GM18526 (cell line): ENCODE results near the gene PAOX.
"Not testable (repeated sequence)": the region's sequence is repeated elsewhere in the genome, so short reads cannot be mapped to it uniquely, and the experiment has no call there.

Experiments used
- POLR2A ChIP-seq: IDR thresholded peaks from 3 replicates; pipeline ENCODE4 v1.6.1; 2011; ENCODE audit not compliant: insufficient read length; ENCODE audit errors: extremely low read depth

The PAOX gene

DNA sequence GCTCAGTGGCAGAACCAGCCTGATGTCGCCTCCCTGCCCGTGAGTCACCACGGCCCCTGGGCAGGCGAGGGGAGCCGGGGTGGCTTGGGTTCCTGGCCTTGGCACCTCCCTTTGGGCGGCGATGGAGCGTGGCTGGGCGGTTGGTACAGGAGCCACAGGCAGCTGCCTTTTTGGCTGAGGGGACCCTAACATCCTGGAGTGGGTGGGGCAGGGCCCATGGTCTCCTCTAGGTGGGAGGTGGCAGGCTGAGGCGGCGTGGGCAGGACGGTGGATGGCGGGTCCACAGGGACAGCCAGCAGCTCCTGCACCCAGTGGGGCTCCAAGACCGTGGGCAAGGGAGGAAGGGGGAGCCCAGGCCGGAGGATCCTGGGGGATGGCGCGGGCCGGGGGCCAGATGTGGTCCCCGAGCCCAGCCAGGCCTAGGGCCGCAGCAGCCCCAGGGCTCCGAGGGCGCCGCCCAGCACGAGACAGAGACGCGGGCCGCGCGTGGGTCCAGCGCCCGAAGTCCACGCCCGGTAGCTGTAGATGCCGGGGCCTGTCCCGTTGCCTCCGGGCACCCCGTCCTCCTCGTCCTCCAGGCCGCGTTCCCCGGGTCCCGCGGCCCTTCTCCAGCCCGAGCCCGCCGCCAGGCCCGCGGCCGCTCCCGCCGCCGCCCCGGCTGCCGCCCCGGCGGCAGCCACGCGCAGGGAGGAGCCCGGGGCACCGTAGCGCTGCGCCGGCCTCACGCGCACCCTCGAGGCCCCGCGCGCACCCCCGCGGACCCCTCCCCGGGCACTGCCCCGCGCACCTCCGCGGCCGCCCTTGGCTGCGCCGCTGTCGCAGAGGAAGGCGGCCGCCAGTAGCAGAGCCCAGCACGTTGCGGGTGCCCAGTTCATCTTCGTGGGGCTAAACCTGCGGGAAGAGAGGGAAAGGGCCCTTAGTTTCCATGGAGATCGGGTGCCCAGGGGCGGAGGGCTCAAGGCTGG lies 44.0 kb downstream of the PAOX start:
- no peak for TF ChIP-seq POLR2A

DNA sequence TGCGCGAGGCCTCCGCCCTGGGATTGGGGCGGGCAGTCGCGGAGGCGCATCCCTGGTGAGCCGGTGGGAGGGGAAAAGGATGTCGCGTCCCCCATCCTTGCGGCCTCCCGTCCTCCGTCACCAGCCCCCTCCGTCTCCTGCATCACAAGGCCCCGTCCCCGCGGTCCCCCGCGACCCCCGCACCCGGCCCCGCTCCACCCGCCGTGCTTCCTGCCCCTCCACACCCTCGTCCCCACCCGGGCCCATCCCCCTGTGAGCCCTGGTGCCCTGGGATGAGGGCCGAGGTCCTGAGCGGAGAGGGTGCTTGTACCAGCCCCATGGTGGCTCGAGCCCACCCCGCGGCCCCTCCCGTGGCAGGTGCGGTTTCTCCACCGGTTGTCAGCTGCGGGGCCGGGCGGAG lies 45.5 kb downstream of the PAOX start, which contains the start of gene SPRN:
Gene SPRN (minus strand): TSS at position 25 of the 400 bp plus-strand sequence. CDS start 944 bp downstream, outside the sequence.
- TF ChIP-seq POLR2A = not testable (repeated sequence)

DNA sequence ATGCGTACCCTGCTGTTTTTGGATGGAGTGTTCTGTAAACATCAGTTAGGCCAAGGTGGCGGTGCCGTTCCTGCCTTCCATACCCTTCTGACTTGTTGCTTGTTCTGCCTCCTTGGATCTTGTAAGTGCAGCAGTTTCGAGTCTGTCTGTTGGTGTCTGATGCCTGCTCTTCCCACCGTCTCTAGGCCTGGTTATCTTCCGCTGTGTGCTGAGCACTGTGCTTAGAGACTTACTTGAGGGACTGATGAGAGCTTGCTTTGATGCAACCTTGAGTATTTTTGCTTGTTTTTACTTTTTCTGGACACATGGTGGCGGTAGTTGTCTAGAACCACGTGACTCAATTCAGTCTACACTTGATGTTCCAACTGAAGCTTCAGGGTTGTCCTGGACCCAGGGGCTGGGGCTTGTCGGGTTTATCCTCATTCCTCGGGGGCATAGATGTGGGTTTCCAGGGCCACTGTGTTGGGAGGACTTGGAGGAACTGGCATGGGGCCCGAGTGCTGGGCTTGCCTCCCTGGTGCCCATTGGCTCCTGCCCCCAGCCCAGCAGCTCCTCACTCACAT lies 59.7 kb downstream of the PAOX start:
- TF ChIP-seq POLR2A = no peak

DNA sequence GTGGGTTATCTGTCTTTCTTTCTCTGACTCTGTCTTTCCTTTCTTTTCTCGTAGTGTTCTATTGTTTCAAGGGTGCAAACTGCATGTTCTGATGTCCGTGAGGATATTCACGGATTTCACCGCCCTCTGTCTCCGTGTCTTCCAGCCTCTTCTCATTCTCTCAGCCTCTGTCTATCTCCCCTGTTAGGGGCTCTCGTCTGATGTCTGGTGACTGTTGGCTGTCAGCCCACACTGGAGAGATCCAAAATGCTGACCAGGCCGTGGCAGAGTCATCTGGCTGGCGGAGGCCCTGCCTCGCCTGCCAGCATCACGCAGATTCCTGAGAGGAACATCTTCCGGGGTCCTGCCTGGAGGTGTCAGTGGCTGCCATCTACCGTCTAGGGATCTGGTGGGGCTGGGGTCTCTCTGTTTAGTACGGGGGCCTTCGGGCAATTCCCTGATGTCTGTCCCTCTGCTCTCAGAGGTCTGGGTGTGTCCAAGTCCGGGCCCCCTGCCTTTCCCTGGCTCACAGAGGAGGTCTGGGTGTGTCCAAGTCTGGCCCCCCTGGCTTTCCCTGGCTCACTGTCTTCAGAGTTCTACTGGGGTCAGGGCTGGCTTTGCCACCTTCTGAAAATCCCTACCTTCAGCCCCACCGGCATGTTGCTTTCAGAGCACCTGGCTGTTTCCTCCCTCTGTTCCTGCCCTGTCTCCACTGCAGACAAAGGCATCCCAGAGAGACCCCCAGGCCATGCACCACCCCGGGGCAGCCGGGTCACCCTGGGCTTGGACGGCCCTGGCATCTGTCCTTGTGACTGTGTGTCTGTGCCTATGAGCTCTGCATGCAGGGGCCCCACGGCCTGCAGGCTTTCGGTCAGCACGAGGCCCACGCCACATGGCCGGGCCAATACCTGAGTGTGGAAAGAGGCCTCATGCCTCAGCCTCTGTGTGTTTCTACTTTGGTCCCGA lies 60.7 kb downstream of the PAOX start:
- no peak for TF ChIP-seq POLR2A

DNA sequence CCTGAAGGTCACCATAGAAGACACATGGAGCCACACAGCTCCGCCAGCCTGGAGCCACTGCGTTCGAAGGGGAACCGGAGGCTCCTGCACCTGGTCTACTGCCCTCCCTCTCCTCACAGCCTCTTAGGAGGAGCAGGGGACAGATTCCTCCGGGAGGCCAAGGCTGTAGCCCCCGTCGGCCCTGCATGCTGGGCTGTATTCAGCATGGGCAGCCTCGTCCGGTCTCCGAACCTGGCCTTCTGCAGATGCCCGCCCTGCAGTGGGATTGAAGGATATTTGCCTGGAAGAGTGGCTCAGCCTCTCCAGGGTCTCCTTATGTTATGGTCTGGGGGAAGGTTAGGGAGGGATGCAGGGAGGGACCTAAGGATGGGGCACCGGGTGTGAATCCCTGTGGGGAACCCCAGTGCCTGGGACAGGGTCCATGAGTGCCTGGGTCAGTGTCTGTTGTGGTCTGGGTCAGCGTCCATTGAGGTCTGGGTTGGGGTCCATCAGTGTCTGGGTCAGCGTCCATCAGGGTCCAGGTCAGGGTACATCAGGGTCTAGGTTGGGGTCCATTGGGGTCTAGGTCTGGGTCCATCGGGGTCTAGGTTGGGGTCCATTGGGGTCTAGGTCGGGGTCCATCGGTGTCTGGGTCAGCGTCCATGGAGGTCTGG lies 61.7 kb downstream of the PAOX start:
- no peak for TF ChIP-seq POLR2A
